HepG2 (cell line): ENCODE data around the gene KCNK7. TPM values are rescaled to one million over a fixed set of nuclear protein-coding genes. Genes with fewer than 3 reads are reported as not detected.

Experiments used
- ATAC-seq: fragments of 200-7000 bp; cut with Tn5 transposase; 3 replicates; pipeline ENCODE4 v1.9.1; 2020; ENCODE audit warnings: mild to moderate bottlenecking, moderate library complexity
- BruUV-seq: library from RNA; stranded (reverse); fragments of 400-500 nt; replicated peaks from 2 replicates; lab custom pipeline; 2021; lab: Mats Ljungman, UMichigan
- CTCF ChIA-PET: fragments of 300-600 bp; formaldehyde crosslinking; extraction: SDS; loops from one replicate; lab custom pipeline; 2021; ENCODE audit warnings: low total read pairs, inconsistent platforms, low intra/inter-chr PET ratio; lab: Yijun Ruan, JAX
- POLR2A ChIA-PET: fragments of 350-600 bp; sonication (Branson Sonifier 250); formaldehyde crosslinking; loops from one replicate; lab custom pipeline; 2020; ENCODE audit warnings: antibody characterized with exemption, inconsistent platforms; lab: Yijun Ruan, JAX
- DNase-seq: peaks from one replicate; pipeline ENCODE4 v3.0.0-alpha.2; 2015; ENCODE audit warnings: low spot score
- FAIRE-seq: peaks from 3 replicates; lab custom pipeline; 2011; peaks lifted over from hg19 to GRCh38; lab: Jason Lieb, UNC
- H2AFZ ChIP-seq: one replicate; pipeline ENCODE4 v1.6.1; 2011; ENCODE audit warnings: low read length, inconsistent platforms
- H3K27ac ChIP-seq: fragments of 300-600 bp; 3 replicates; pipeline ENCODE4 v1.8.0; 2011; ENCODE audit warnings: mixed run types, mild to moderate bottlenecking, mixed read lengths, low read length, inconsistent platforms; ENCODE audit not compliant: insufficient read depth; ENCODE audit errors: extremely low read length
- H3K27me3 ChIP-seq, 2 experiments: fragments of 200-600 bp in 1 of 2; 2 replicates in 1 of 2; 3 replicates in 1 of 2; pipeline versions ENCODE4 v1.6.0 to v1.8.0; 2011; ENCODE audit warnings: low read length in 2 of 2, mild to moderate bottlenecking in 2 of 2, moderate library complexity in 2 of 2, inconsistent platforms in 1 of 2; ENCODE audit not compliant: insufficient read depth in 2 of 2, control insufficient read depth in 1 of 2
- H3K36me3 ChIP-seq, 2 experiments: fragments of 200-600 bp in 1 of 2; replicated peaks in 1 of 2; 2 replicates in 1 of 2; 3 replicates in 1 of 2; pipeline versions ENCODE4 v1.5.1 to v1.8.0; 2011; ENCODE audit warnings: low read length in 2 of 2, inconsistent platforms in 1 of 2; ENCODE audit not compliant: insufficient read depth in 2 of 2, control insufficient read depth in 1 of 2
- H3K4me1 ChIP-seq: 2 replicates; pipeline ENCODE4 v1.5.1; 2012; ENCODE audit warnings: low read length, inconsistent platforms; ENCODE audit not compliant: insufficient read depth
- H3K4me2 ChIP-seq: 2 replicates; pipeline ENCODE4 v1.6.0; 2011; ENCODE audit warnings: low read depth, low read length, inconsistent platforms
- H3K4me3 ChIP-seq, 3 experiments: fragments of 200-600 bp in 1 of 3; sonication (generic), shearing (Covaris generic) in 1 of 3; replicated peaks in 1 of 3; 2 replicates each; pipeline ENCODE4 v1.5.1; 2011 to 2016; ENCODE audit warnings: low read length in 3 of 3, inconsistent platforms in 2 of 3, low read depth in 2 of 3, mild to moderate bottlenecking in 2 of 3, control low read depth in 1 of 3, mixed read lengths in 1 of 3; ENCODE audit not compliant: insufficient read depth in 1 of 3
- H3K79me2 ChIP-seq: one replicate; pipeline ENCODE4 v1.6.1; 2011; ENCODE audit warnings: low read length, inconsistent platforms; ENCODE audit not compliant: insufficient read depth
- H3K9ac ChIP-seq: 2 replicates; pipeline ENCODE4 v1.6.0; 2011; ENCODE audit warnings: mild to moderate bottlenecking, low read depth, low read length, inconsistent platforms; ENCODE audit not compliant: insufficient read depth
- H3K9me3 ChIP-seq: 2 replicates; pipeline ENCODE4 v1.5.1; 2012; ENCODE audit warnings: mild to moderate bottlenecking, low read length
- H4K20me1 ChIP-seq: 2 replicates; pipeline ENCODE4 v1.6.0; 2011; ENCODE audit warnings: inconsistent platforms, mild to moderate bottlenecking, low read length, moderate library complexity; ENCODE audit not compliant: insufficient read depth
- DPF2 ChIP-seq: sonication (generic); formaldehyde crosslinking; IDR thresholded peaks from 2 replicates; pipeline ENCODE4 v1.4.0; 2020; ENCODE audit warnings: mild to moderate bottlenecking, low read depth, missing genetic modification reagents, borderline replicate concordance
- HDAC1 ChIP-seq: sonication (generic); formaldehyde crosslinking; IDR thresholded peaks from 2 replicates; pipeline ENCODE4 v1.5.1; 2020; ENCODE audit warnings: mild to moderate bottlenecking, missing genetic modification reagents
- HOMEZ ChIP-seq: IDR thresholded peaks from 2 replicates; pipeline ENCODE4 v1.6.1; 2016; ENCODE audit warnings: low read depth
- JUNB ChIP-seq: sonication (generic); formaldehyde crosslinking; IDR thresholded peaks from 2 replicates; pipeline ENCODE4 v1.8.0; 2022; ENCODE audit warnings: missing genetic modification reagents, mild to moderate bottlenecking, borderline replicate concordance
- MLLT10 ChIP-seq: sonication (generic); formaldehyde crosslinking; IDR thresholded peaks from 2 replicates; pipeline ENCODE4 v1.4.0; 2020; ENCODE audit warnings: missing genetic modification reagents
- PLSCR1 ChIP-seq: sonication (generic); formaldehyde crosslinking; IDR thresholded peaks from 2 replicates; pipeline ENCODE4 v1.5.0; 2020; ENCODE audit warnings: missing genetic modification reagents, mild to moderate bottlenecking, borderline replicate concordance
- SNRNP70 ChIP-seq: fragments of 200-400 bp; formaldehyde crosslinking; IDR thresholded peaks from 2 replicates; pipeline ENCODE4 v1.6.1; 2017; ENCODE audit warnings: mild to moderate bottlenecking, low read depth, low read length, moderate library complexity
- SRSF4 ChIP-seq: fragments of 200-400 bp; formaldehyde crosslinking; IDR thresholded peaks from one replicate; pipeline ENCODE4 v1.6.1; 2018; ENCODE audit warnings: mild to moderate bottlenecking, low read depth, low read length, moderate library complexity; ENCODE audit not compliant: poor library complexity, severe bottlenecking
- STAT5B ChIP-seq: sonication (generic); formaldehyde crosslinking; IDR thresholded peaks from 2 replicates; pipeline ENCODE4 v1.4.0; 2020; ENCODE audit warnings: missing genetic modification reagents
- ZBTB42 ChIP-seq: sonication (generic); formaldehyde crosslinking; IDR thresholded peaks from 2 replicates; pipeline ENCODE4 v1.5.0; 2020; ENCODE audit warnings: mild to moderate bottlenecking, missing genetic modification reagents
- ZNF207 ChIP-seq: fragments of 450-650 bp; IDR thresholded peaks from 2 replicates; pipeline ENCODE4 v1.6.1; 2016; ENCODE audit warnings: antibody characterized with exemption, borderline replicate concordance
- ZNF280D ChIP-seq: sonication (generic); formaldehyde crosslinking; IDR thresholded peaks from 2 replicates; pipeline ENCODE4 v1.5.1; 2020; ENCODE audit warnings: mild to moderate bottlenecking, missing genetic modification reagents
- ZNF562 ChIP-seq: sonication (generic); formaldehyde crosslinking; IDR thresholded peaks from 2 replicates; pipeline ENCODE4 v1.8.0; 2022; ENCODE audit warnings: missing genetic modification reagents, borderline replicate concordance
- ZNF563 ChIP-seq: sonication (generic); formaldehyde crosslinking; IDR thresholded peaks from 2 replicates; pipeline ENCODE4 v1.8.0; 2022; ENCODE audit warnings: mild to moderate bottlenecking, moderate library complexity, missing genetic modification reagents
- ZNF709 ChIP-seq: sonication (generic); formaldehyde crosslinking; IDR thresholded peaks from 2 replicates; pipeline ENCODE4 v1.5.0; 2020; ENCODE audit warnings: mild to moderate bottlenecking, missing genetic modification reagents
- ZNF879 ChIP-seq: sonication (generic); formaldehyde crosslinking; IDR thresholded peaks from 2 replicates; pipeline ENCODE4 v1.8.1; 2023; ENCODE audit warnings: missing genetic modification reagents
- WGBS: methylation state at CpG from one replicate; pipeline ENCODE4 v1.1.6; 2017; ENCODE audit warnings: low lambda C conversion rate; 5-methylcytosine and 5-hydroxymethylcytosine counted together
- in situ Hi-C: cut with HindIII; loops from 2 replicates; pipeline ENCODE4 v1.10.0; 2017; ENCODE audit warnings: low pct_unique_long_range_greater_than_20kb; ENCODE audit not compliant: extremely low pct_ligation_motif_present
- intact Hi-C: fragments of 100-400 bp; cut with micrococcal nuclease; formaldehyde crosslinking; loops from one replicate; pipeline ENCODE4 v1.10.0; 2022; ENCODE audit not compliant: unreplicated experiment
- polyA plus RNA-seq, 8 experiments: library from polyadenylated mRNA; depleted of rRNA in 3 of 8; stranded (reverse) in 7 of 8; unstranded in 1 of 8; fragments of >200 nt; fragmentation: Illumina TruSeq in 4 of 8; extraction: Trizol in 4 of 8; gene quantifications; 2 replicates each; pipeline versions ENCODE4 v1.2.1 to v1.2.3, GENCODE V29; 2011 to 2016; ENCODE audit warnings: low read depth in 4 of 8, missing spikeins in 1 of 8, mixed read lengths in 1 of 8; ENCODE audit not compliant: insufficient read depth in 1 of 8
- total RNA-seq, 5 experiments: library from RNA; depleted of rRNA; stranded (reverse); fragments of >200 nt; fragmentation: Illumina TruSeq; extraction: Trizol; gene quantifications; 2 replicates each; pipeline ENCODE4 v1.2.3, GENCODE V29; 2016; ENCODE audit warnings: low read depth in 1 of 5

The KCNK7 gene
- total and polyA plus RNA-seq, 2 of the 13 experiments (the other 11 are each of a cell fraction or from before 2014, with no cell fraction given) = 0.11 TPM; not detected in 1

DNA sequence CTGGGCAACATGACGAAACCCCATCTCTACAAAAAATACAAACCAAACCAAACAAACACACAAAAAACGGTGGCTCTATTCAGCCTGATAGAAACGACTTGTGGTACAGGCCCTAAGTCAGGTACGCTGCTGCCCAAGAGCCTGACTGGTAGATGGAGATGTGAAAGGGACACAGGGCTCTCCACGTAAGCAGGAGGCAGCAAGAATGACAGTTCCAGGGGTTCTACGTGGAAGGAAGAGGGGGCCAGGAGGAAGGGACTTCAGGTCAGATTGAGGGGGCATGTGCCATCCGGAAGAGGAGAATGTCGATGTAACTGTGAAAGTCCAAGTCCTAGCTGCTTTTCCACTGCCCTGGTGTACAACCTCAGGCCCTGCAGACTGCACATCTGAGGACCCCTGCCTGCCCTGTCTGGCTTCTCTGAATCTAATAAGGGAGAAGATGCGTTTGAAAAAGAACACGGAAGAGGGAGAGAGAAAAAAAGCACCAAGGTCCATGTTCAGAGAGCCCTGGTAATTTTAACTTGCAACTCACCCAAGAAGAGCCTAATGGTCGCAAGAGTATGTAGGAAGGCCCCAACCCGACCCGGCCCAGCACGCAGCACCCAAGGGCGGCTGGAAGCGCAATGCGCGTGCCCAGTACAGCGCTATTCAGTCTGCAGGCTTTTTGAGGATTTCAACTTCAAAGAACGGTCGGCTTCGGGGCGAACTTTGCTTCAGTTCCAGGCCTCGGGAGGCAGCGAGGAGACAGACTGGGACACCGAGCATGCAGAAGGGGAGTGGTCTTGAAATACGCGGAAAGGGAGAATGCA lies 26.2 kb downstream of the KCNK7 start (continued):
- TF ChIP-seq HOMEZ (CRISPR knock-in tag) (no peak), PLSCR1 (CRISPR knock-in tag) (no peak), JUNB (CRISPR knock-in tag) (0 out of 2 replicates have a peak, but pooled peaks have one; percentile 45)
- TF ChIP-seq, all 625 proteins: peak for 42

GRCh38 chr11:65565624-65566453 lies 29.8 kb downstream of the KCNK7 start:
- intact Hi-C loops = no loop called here
- CTCF ChIA-PET = no interaction called here
- no peaks in the 10 kb centered on the region; a peak in 1 of 5 replicates for H3K27me3 ChIP-seq
- TF ChIP-seq ZNF709 (CRISPR knock-in tag) (no peak), ZNF562 (no peak), ZNF879 (CRISPR knock-in tag) (no peak), ZBTB42 (CRISPR knock-in tag) (no peak), SRSF4 (no peak), SNRNP70 (no peak), HDAC1 (CRISPR knock-in tag) (no peak), STAT5B (CRISPR knock-in tag) (no peak), ZNF207 (no peak), DPF2 (CRISPR knock-in tag) (no peak), ZNF563 (CRISPR knock-in tag) (no peak), ZNF280D (CRISPR knock-in tag) (no peak), MLLT10 (CRISPR knock-in tag) (no peak)

More at GRCh38 chr11:65565624-65566453, 29.8 kb downstream of the KCNK7 start:
- no TSS peak for BruUV-seq
- Histone ChIP-seq H3K27ac (no peak overlapping the region), H3K4me2 (no peak overlapping the region), H3K36me3 (no peaks in the 10 kb centered on the region), H4K20me1 (no peaks in the 10 kb centered on the region; the same call in 1 of the 2 replicates), H3K4me1 (peaks cover 42% of the 10 kb centered on the region), H3K4me3 (no peak overlapping the region), H2AFZ (no peak overlapping the region), H3K9me3 (no peaks in the 10 kb centered on the region), H3K9ac (no peak overlapping the region), H3K79me2 (peaks cover 11% of the 10 kb centered on the region)
- FAIRE-seq (no peak), ATAC-seq (no peak), DNase-seq (no peak)
- WGBS = 91% methylated on average over 7 of the region's 7 CpGs
- POLR2A ChIA-PET = interaction anchor here (0.6 kb wide), 1 partner anchor 17 kb away, joined by 3 read pairs; no protein-coding TSS in a partner anchor
- in situ Hi-C loops = no loop called here
